ENCODE data around the gene CNGB1. TPM values are rescaled to one million over a fixed set of nuclear protein-coding genes. Genes with fewer than 3 reads are reported as not detected.
A peak's percentile ranks its signal among the peaks of the same experiment; 100 is the strongest.
"Not testable (repeated sequence)": the region's sequence is repeated elsewhere in the genome, so short reads cannot be mapped to it uniquely, and the experiment has no call there.

CNGB1 gene
- total and polyA plus RNA-seq, 8 donors = 0.03 to 0.23 (median 0.14) TPM; not detected in 1

DNA sequence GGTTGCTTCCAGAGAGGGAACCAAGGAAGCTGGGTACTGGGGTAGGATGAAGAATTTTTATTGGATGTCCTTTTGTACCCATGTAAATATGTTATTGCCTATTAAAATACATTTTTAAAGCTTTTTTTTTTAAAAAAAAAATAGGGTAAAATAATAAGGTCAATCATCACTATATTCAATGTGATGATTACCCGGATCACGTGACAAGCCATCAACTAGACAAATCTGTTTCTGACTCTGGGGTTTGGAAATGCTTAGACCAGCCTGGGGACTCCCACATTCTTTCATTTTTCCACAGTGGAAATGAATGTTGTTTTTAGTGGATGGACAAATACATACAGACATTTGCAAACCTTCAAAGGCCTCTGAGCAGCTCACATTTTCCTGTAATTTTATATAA is 88.7 kb downstream of the CNGB1 start:
- TF ChIP-seq, protein P1, sequence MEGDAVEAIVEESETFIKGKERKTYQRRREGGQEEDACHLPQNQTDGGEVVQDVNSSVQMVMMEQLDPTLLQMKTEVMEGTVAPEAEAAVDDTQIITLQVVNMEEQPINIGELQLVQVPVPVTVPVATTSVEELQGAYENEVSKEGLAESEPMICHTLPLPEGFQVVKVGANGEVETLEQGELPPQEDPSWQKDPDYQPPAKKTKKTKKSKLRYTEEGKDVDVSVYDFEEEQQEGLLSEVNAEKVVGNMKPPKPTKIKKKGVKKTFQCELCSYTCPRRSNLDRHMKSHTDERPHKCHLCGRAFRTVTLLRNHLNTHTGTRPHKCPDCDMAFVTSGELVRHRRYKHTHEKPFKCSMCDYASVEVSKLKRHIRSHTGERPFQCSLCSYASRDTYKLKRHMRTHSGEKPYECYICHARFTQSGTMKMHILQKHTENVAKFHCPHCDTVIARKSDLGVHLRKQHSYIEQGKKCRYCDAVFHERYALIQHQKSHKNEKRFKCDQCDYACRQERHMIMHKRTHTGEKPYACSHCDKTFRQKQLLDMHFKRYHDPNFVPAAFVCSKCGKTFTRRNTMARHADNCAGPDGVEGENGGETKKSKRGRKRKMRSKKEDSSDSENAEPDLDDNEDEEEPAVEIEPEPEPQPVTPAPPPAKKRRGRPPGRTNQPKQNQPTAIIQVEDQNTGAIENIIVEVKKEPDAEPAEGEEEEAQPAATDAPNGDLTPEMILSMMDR (IDR thresholded peaks at IDR 0.05) = no peak
- no peaks in the 10 kb centered on the region for H3K9me3 ChIP-seq
- ATAC-seq (no peak), DNase-seq (no peak)
- no peaks in the 10 kb centered on the region for H3K36me3 ChIP-seq
- H3K4me1 ChIP-seq = peaks cover 3 to 7% of the 10 kb centered on the region in 2 donors
- intact Hi-C loops (cut with DNase I) = no loop called here
- H3K27me3 ChIP-seq = peaks cover 14 to 41% of the 10 kb centered on the region in 2 donors
- H3K4me3 ChIP-seq = no peak overlapping the region
- no peak overlapping the region for H3K27ac ChIP-seq

GRCh38 chr16:57878586-57878985 is 92.3 kb downstream of the CNGB1 start:
- ATAC-seq = no peak
- H3K4me3 ChIP-seq = no peak overlapping the region
- no peaks in the 10 kb centered on the region for H3K36me3 ChIP-seq
- H3K27ac ChIP-seq = no peak overlapping the region
- H3K9me3 ChIP-seq = no peaks in the 10 kb centered on the region
- intact Hi-C loops (cut with DNase I) = no loop called here
- no peaks in the 10 kb centered on the region for H3K4me1 ChIP-seq
- TF ChIP-seq, protein P1 (IDR thresholded peaks at IDR 0.05) = no peak
- peaks cover 8 to 32% of the 10 kb centered on the region in 2 donors for H3K27me3 ChIP-seq
- DNase-seq = no peak

- H3K4me3 ChIP-seq = no peak overlapping the region
- DNase-seq (no peak), ATAC-seq (no peak)
- H3K27ac ChIP-seq = no peak overlapping the region
- H3K27me3 ChIP-seq = peaks cover 0 to 20% of the 10 kb centered on the region in 2 donors
- no peaks in the 10 kb centered on the region for H3K4me1 ChIP-seq
- H3K36me3 ChIP-seq = no peaks in the 10 kb centered on the region
- TF ChIP-seq, protein P1 (IDR thresholded peaks at IDR 0.05) = no peak
- no peaks in the 10 kb centered on the region for H3K9me3 ChIP-seq
- intact Hi-C loops (cut with DNase I) = no loop called here
Measured at GRCh38 chr16:57876210-57876609, 94.7 kb downstream of the CNGB1 start.

GRCh38 chr16:57875347-57875746 is 95.6 kb downstream of the CNGB1 start:
- intact Hi-C loops (cut with DNase I) = no loop called here
- H3K27ac ChIP-seq = no peak overlapping the region
- H3K4me3 ChIP-seq = no peak overlapping the region
- no peaks in the 10 kb centered on the region for H3K4me1 ChIP-seq
- no peaks in the 10 kb centered on the region for H3K36me3 ChIP-seq
- no peaks in the 10 kb centered on the region for H3K9me3 ChIP-seq
- H3K27me3 ChIP-seq = peaks cover 0 to 19% of the 10 kb centered on the region in 2 donors
- ATAC-seq (no peak), DNase-seq (no peak)
- TF ChIP-seq, protein P1 (IDR thresholded peaks at IDR 0.05) = no peak

DNA sequence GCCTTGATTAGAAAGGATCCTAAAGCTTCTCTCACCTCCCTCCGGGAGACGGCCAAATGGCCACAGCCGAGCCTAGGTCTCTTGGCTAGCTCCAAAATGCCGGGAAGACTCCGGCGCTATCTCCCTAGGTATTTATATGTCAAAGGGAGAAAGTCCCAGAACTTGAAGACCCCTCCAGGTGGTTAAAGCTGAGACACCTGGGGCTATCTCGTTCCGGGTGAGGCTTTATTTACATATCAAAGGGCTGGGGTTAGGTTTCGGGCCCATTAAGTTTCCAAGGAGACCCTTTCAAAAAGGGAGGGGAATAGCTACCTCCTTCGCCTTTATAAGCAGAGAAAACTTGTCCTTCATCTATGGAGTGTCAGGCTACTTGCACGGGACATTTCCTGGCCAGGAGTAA is 97.7 kb downstream of the CNGB1 start:
- H3K27ac ChIP-seq = no peak overlapping the region
- H3K27me3 ChIP-seq = peaks cover 0 to 19% of the 10 kb centered on the region in 2 donors
- TF ChIP-seq, protein P1 (IDR thresholded peaks at IDR 0.05) = no peak
- no peak overlapping the region for H3K4me3 ChIP-seq
- H3K4me1 ChIP-seq = no peaks in the 10 kb centered on the region
- H3K36me3 ChIP-seq = no peaks in the 10 kb centered on the region
- ATAC-seq = no peak
- no peak for DNase-seq
- intact Hi-C loops (cut with DNase I) = no loop called here
- no peaks in the 10 kb centered on the region for H3K9me3 ChIP-seq

DNA sequence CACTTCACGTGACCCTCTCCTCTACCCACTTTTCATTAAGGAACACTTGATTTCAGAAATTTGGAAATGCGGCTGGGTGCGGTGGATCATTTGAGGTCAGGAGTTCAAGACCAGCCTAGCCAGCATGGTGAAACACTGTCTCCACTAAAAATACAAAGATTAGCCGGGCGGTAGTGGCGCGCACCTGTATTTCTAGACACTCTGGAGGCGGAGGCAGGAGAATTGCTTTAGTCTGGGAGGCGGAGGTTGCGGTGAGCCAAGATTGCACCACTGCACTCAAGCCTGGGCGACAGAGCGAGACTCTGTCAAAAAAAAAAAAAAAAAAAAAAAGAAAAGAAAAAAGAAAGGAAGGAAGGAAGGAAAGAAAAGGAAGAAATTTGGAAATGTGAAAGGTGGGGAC is 98.2 kb downstream of the CNGB1 start:
- H3K4me1 ChIP-seq; H3K9me3 ChIP-seq; H3K4me3 ChIP-seq; DNase-seq; H3K36me3 ChIP-seq; intact Hi-C loops (cut with DNase I); H3K27ac ChIP-seq: not testable (repeated sequence)
- peak; percentile 24 for ATAC-seq
- peaks cover 0 to 19% of the 10 kb centered on the region in 2 donors for H3K27me3 ChIP-seq

Data from left lung (tissue), 10 donors.